WTC11 (cell line): ENCODE results near the gene GALNT2.

Experiments
- CTCF ChIP-seq: fragments of 200-600 bp; IDR thresholded peaks from 2 replicates; pipeline ENCODE4 v1.8.0; 2022; ENCODE audit warnings: antibody characterized with exemption
- GABPB1 ChIP-seq: sonication (generic); formaldehyde crosslinking; IDR thresholded peaks from 2 replicates; pipeline ENCODE4 v1.8.1; 2023; ENCODE audit warnings: mild to moderate bottlenecking, missing genetic modification reagents
- KAT7 ChIP-seq: sonication (generic); formaldehyde crosslinking; IDR thresholded peaks from 2 replicates; pipeline ENCODE4 v1.8.1; 2023; ENCODE audit warnings: missing genetic modification reagents, mild to moderate bottlenecking, borderline replicate concordance
- MAX ChIP-seq: sonication (generic); formaldehyde crosslinking; IDR thresholded peaks from 2 replicates; pipeline ENCODE4 v1.8.0; 2022; ENCODE audit warnings: mild to moderate bottlenecking, missing genetic modification reagents
- STAT6 ChIP-seq: sonication (generic); formaldehyde crosslinking; conservative IDR thresholded peaks from 2 replicates; pipeline ENCODE4 v1.8.1; 2023; ENCODE audit warnings: mild to moderate bottlenecking, low read depth, missing genetic modification reagents, moderate library complexity
- USF2 ChIP-seq: sonication (generic); formaldehyde crosslinking; IDR thresholded peaks from 2 replicates; pipeline ENCODE4 v1.8.1; 2023; ENCODE audit warnings: mild to moderate bottlenecking, missing genetic modification reagents, moderate library complexity
- ZNF317 ChIP-seq: sonication (generic); formaldehyde crosslinking; IDR thresholded peaks from 2 replicates; pipeline ENCODE4 v1.8.1; 2023; ENCODE audit warnings: low read depth, mild to moderate bottlenecking, moderate library complexity, missing genetic modification reagents, borderline replicate concordance

GRCh38 chr1:230260831-230261230 lies 193.8 kb downstream of the GALNT2 start:
- TF ChIP-seq GABPB1 (CRISPR knock-in tag), result no peak
- no peak for TF ChIP-seq CTCF
- no peak for TF ChIP-seq USF2 (CRISPR knock-in tag)
- no peak for TF ChIP-seq KAT7
- TF ChIP-seq MAX (CRISPR knock-in tag), result no peak
- TF ChIP-seq STAT6 (CRISPR knock-in tag), result no peak
- TF ChIP-seq ZNF317 (CRISPR knock-in tag), result no peak
